HUES64 (cell line): ENCODE results near the gene DYNC1I1.

Experiments
- H3K27ac ChIP-seq: 2 replicates; pipeline ENCODE4 v1.7.0; 2013; ENCODE audit warnings: low read depth, low read length, inconsistent platforms
- H3K27me3 ChIP-seq: 2 replicates; pipeline ENCODE4 v1.6.1; 2013; ENCODE audit warnings: mild to moderate bottlenecking, low read length; ENCODE audit not compliant: insufficient read depth
- H3K36me3 ChIP-seq: 2 replicates; pipeline ENCODE4 v1.6.1; 2013; ENCODE audit warnings: mild to moderate bottlenecking, low read length; ENCODE audit not compliant: insufficient read depth
- H3K4me1 ChIP-seq: 2 replicates; pipeline ENCODE4 v1.6.1; 2013; ENCODE audit warnings: mild to moderate bottlenecking, low read length, moderate library complexity; ENCODE audit not compliant: insufficient read depth
- H3K4me3 ChIP-seq: 2 replicates; pipeline ENCODE4 v1.5.1; 2013; ENCODE audit warnings: mild to moderate bottlenecking, low read length, moderate library complexity
- H3K9ac ChIP-seq: 2 replicates; pipeline ENCODE4 v1.6.1; 2013; ENCODE audit warnings: mild to moderate bottlenecking, low read depth, low read length
- H3K9me3 ChIP-seq: 2 replicates; pipeline ENCODE4 v1.6.1; 2013; ENCODE audit warnings: low read depth, low read length; ENCODE audit not compliant: insufficient read depth
- WGBS: fragments of 150-250, 120-280 bp; methylation state at CpG from one replicate; pipeline ENCODE4 v1.1.7; 2013; ENCODE audit warnings: missing lambda C conversion rate; 5-methylcytosine and 5-hydroxymethylcytosine counted together

DYNC1I1 gene

GRCh38 chr7:95974108-95974507, 201.8 kb downstream of the DYNC1I1 start:
- WGBS: 40% methylated on average over 1 of the region's 1 CpG
- H3K4me3 ChIP-seq: no peak overlapping the region
- no peaks in the 10 kb centered on the region for H3K36me3 ChIP-seq
- H3K4me1 ChIP-seq: no peaks in the 10 kb centered on the region
- no peaks in the 10 kb centered on the region for H3K9me3 ChIP-seq
- no peaks in the 10 kb centered on the region for H3K27me3 ChIP-seq
- H3K27ac ChIP-seq: no peak overlapping the region
- no peak overlapping the region for H3K9ac ChIP-seq

- no peaks in the 10 kb centered on the region for H3K36me3 ChIP-seq
- H3K9ac ChIP-seq: no peak overlapping the region
- 87% methylated on average over 3 of the region's 4 CpGs for WGBS
- no peaks in the 10 kb centered on the region for H3K4me1 ChIP-seq
- no peaks in the 10 kb centered on the region for H3K27me3 ChIP-seq
- H3K4me3 ChIP-seq: no peak overlapping the region
- H3K9me3 ChIP-seq: no peaks in the 10 kb centered on the region
- no peak overlapping the region for H3K27ac ChIP-seq
Observed at GRCh38 chr7:95976369-95977060, 204.2 kb downstream of the DYNC1I1 start.

GRCh38 chr7:95977994-95978393, 205.6 kb downstream of the DYNC1I1 start:
- no peak overlapping the region for H3K4me3 ChIP-seq
- WGBS: no CpG with 5 or more reads among the region's 1 CpG
- H3K9me3 ChIP-seq: no peaks in the 10 kb centered on the region
- no peaks in the 10 kb centered on the region for H3K27me3 ChIP-seq
- H3K36me3 ChIP-seq: no peaks in the 10 kb centered on the region
- no peak overlapping the region for H3K27ac ChIP-seq
- H3K9ac ChIP-seq: no peak overlapping the region
- H3K4me1 ChIP-seq: no peaks in the 10 kb centered on the region

GRCh38 chr7:95980167-95980566, 207.8 kb downstream of the DYNC1I1 start:
- no peak overlapping the region for H3K9ac ChIP-seq
- 98% methylated on average over 5 of the region's 5 CpGs for WGBS
- no peak overlapping the region for H3K27ac ChIP-seq
- H3K4me1 ChIP-seq: no peaks in the 10 kb centered on the region
- no peaks in the 10 kb centered on the region for H3K27me3 ChIP-seq
- no peak overlapping the region for H3K4me3 ChIP-seq
- H3K36me3 ChIP-seq: no peaks in the 10 kb centered on the region
- H3K9me3 ChIP-seq: no peaks in the 10 kb centered on the region

GRCh38 chr7:95980706-95981105, 208.4 kb downstream of the DYNC1I1 start:
- H3K36me3 ChIP-seq: no peaks in the 10 kb centered on the region
- 100% methylated on average over 1 of the region's 1 CpG for WGBS
- no peak overlapping the region for H3K27ac ChIP-seq
- no peak overlapping the region for H3K9ac ChIP-seq
- H3K9me3 ChIP-seq: no peaks in the 10 kb centered on the region
- no peaks in the 10 kb centered on the region for H3K4me1 ChIP-seq
- no peaks in the 10 kb centered on the region for H3K27me3 ChIP-seq
- H3K4me3 ChIP-seq: no peak overlapping the region

GRCh38 chr7:95986178-95986764, 213.9 kb downstream of the DYNC1I1 start:
- no peaks in the 10 kb centered on the region for H3K9me3 ChIP-seq
- H3K36me3 ChIP-seq: no peaks in the 10 kb centered on the region
- 96% methylated on average over 6 of the region's 6 CpGs for WGBS
- H3K4me3 ChIP-seq: no peak overlapping the region
- no peaks in the 10 kb centered on the region for H3K27me3 ChIP-seq
- no peaks in the 10 kb centered on the region for H3K4me1 ChIP-seq
- H3K9ac ChIP-seq: no peak overlapping the region
- no peak overlapping the region for H3K27ac ChIP-seq

- Histone ChIP-seq H3K9ac (no peak overlapping the region), H3K4me3 (no peak overlapping the region), H3K27me3 (no peaks in the 10 kb centered on the region), H3K4me1 (no peaks in the 10 kb centered on the region), H3K9me3 (no peaks in the 10 kb centered on the region), H3K36me3 (no peaks in the 10 kb centered on the region), H3K27ac (no peak overlapping the region)
- 81% methylated on average over 4 of the region's 5 CpGs for WGBS
Observed at GRCh38 chr7:95989301-95989700, 216.9 kb downstream of the DYNC1I1 start.

- WGBS: 100% methylated on average over 1 of the region's 2 CpGs
- Histone ChIP-seq H3K27ac (no peak overlapping the region), H3K36me3 (no peaks in the 10 kb centered on the region), H3K4me1 (no peaks in the 10 kb centered on the region), H3K9ac (no peak overlapping the region), H3K9me3 (no peaks in the 10 kb centered on the region), H3K27me3 (no peaks in the 10 kb centered on the region), H3K4me3 (no peak overlapping the region)
Observed at GRCh38 chr7:95993380-95993779, 221.0 kb downstream of the DYNC1I1 start.

- no peaks in the 10 kb centered on the region for H3K9me3 ChIP-seq
- no peak overlapping the region for H3K4me3 ChIP-seq
- H3K4me1 ChIP-seq: no peaks in the 10 kb centered on the region
- H3K27me3 ChIP-seq: no peaks in the 10 kb centered on the region
- no peak overlapping the region for H3K9ac ChIP-seq
- no peak overlapping the region for H3K27ac ChIP-seq
- H3K36me3 ChIP-seq: no peaks in the 10 kb centered on the region
- 91% methylated on average over 5 of the region's 5 CpGs for WGBS
Observed at GRCh38 chr7:95996174-95996573, 223.8 kb downstream of the DYNC1I1 start.

GRCh38 chr7:95996886-95997285, 224.5 kb downstream of the DYNC1I1 start:
- no peaks in the 10 kb centered on the region for H3K4me1 ChIP-seq
- H3K27me3 ChIP-seq: no peaks in the 10 kb centered on the region
- H3K9ac ChIP-seq: no peak overlapping the region
- WGBS: no CpG with 5 or more reads among the region's 1 CpG
- H3K4me3 ChIP-seq: no peak overlapping the region
- H3K9me3 ChIP-seq: no peaks in the 10 kb centered on the region
- no peaks in the 10 kb centered on the region for H3K36me3 ChIP-seq
- H3K27ac ChIP-seq: no peak overlapping the region

- Histone ChIP-seq H3K27ac (no peak overlapping the region), H3K27me3 (no peaks in the 10 kb centered on the region), H3K36me3 (no peaks in the 10 kb centered on the region), H3K4me3 (no peak overlapping the region), H3K4me1 (no peaks in the 10 kb centered on the region), H3K9me3 (no peaks in the 10 kb centered on the region), H3K9ac (no peak overlapping the region)
- WGBS: no CpG with 5 or more reads among the region's 1 CpG
Observed at GRCh38 chr7:95997632-95998031, 225.3 kb downstream of the DYNC1I1 start.

GRCh38 chr7:95999481-95999880, 227.1 kb downstream of the DYNC1I1 start:
- no peak overlapping the region for H3K4me3 ChIP-seq
- no peaks in the 10 kb centered on the region for H3K4me1 ChIP-seq
- no peaks in the 10 kb centered on the region for H3K36me3 ChIP-seq
- WGBS: 91% methylated on average over 6 of the region's 6 CpGs
- H3K9me3 ChIP-seq: no peaks in the 10 kb centered on the region
- H3K27ac ChIP-seq: no peak overlapping the region
- no peaks in the 10 kb centered on the region for H3K27me3 ChIP-seq
- no peak overlapping the region for H3K9ac ChIP-seq
